ENCODE data around the gene GLIS1.

The GLIS1 gene

DNA sequence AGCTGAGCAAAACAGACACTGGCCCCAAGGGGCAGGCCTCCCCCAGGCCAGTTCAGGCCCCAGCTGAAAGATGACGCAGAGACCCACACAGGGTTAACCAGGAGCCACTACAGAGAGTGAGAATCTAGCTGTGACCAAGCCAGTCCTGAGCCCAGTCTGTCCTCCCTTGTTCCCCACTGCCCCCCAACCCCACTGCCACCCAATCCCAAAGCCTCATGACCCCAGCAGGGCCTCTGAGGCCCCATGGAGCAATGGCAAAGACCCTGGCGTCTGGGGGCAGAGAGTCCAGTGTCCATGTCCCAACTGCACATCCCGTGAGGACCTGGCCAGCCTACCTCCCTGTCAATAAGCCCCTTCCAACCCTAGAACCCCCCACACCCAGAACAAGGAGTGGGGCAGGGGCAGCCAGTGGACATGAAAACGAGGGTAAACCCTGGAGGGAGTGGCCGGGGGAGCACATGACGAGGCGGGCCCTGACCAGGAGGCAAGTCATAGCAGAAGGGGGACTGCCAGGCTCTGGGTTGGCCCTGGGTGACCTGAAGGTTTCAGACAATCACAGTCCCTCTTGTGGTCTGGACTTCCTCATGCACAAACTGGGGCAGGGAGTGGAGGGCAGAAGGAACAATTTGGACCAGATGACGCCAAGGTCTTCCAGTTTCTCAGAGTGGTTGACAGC is 100.5 kb downstream of the GLIS1 start:
- no peak for DNase-seq (ENCODE audit: low read depth, low spot score)

DNA sequence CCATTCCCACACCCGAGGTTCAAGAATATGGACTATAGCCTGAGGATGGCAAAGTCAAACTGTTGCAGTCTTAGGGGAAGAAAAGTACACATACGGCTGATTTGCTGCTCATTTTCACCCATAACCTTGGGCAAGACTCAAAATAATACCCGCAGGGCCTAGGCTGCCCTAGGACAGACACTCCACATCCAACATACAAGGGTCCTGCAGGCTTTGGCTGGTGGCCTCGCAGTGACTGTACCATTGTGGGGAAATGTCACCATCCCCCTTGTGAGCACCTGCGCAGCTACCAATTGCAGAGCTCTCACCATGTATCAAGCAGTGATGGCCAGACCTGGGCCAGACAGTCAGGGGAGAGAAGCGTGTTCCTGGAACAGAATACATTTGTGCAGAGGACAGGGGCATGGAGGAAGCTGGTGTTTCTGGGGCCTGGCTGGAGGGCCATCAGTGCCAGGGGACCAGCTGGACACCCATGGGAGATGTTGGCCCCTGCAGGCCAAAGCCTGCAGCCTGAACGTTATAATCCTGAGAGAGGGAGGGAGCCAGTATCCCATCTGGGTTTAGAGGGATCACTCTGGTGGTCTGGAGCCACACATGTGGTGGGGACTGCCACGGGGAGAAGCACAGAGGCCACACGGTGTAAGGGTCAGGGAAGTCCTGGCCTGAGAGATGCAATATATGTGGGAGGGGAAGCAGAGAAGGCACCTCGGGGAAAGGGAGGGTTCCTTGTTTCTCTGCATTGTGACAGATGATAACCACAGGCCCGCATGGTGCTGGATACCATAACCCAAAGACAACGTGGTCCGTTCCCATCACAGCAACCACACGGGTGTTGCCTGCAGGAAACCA is 101.2 kb downstream of the GLIS1 start:
- no peak for DNase-seq (ENCODE audit: low read depth, low spot score)

GRCh38 chr1:53636621-53637171 is 102.3 kb downstream of the GLIS1 start:
- DNase-seq (ENCODE audit: low read depth, low spot score): no peak

- DNase-seq (ENCODE audit: low read depth, low spot score): no peak
Observed at GRCh38 chr1:53634571-53634979, 104.4 kb downstream of the GLIS1 start.

- no peak for DNase-seq (ENCODE audit: low read depth, low spot score)
Observed at GRCh38 chr1:53633073-53633704, 105.8 kb downstream of the GLIS1 start.

- no peak for DNase-seq (ENCODE audit: low read depth, low spot score)
Observed at GRCh38 chr1:53631622-53632310, 107.2 kb downstream of the GLIS1 start.

DNA sequence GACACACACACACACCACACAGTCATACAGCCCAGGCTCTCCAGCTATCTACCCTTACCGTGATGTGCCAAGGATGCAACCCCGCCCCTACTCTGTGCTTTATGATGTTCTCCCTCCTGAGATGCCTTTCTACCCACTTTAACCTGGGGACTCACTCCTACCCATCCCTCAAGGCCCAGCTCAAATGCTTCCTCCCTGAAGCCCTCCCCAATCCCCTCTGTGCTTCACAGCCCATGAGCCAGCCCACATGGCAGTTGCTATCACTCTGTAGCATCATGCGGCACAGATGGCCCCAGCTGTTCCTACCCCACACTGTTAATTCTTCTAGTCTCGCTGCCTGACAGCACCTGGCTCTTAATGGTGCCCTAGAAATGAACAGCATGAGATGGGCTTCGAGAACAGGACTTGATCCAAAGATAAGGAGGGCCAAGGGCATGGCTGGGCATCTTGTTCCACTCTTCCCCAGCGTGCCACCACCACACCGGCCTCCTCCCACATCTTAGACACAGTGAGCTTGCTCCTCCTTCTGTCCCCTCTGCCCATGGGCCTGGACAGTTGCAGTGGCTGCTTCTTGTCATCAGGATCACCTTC is 109.8 kb downstream of the GLIS1 start:
- DNase-seq (ENCODE audit: low read depth, low spot score): no peak

DNA sequence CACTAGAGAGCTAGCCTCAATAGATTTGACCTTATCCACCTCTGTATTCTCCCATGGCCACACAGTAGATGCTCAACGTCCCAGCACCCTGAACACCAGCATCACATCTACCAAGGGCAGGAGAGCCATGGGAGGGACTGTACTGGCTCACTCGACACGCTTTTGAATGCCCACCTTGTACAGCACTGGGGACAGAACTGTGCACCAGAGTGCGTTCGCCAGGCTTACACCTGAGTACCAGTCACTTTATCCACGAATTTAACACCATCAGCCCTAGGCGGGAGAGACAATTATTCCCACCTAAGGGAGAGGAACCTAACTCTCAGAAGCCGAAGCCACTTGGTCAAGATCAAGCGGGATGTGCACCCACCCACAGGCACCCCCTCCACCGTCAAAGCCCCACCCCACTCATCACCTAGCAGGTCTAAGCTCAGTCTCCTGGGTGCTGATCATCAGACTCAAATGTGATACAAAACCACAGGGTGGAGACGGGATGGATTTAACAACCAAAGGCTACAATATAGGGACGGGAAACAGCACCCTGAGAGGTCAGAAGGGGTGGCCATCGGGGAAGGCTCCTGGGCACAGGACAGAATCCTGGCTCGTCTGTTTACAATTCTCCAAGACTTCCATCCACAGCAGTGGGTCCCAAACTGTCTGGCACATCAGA is 110.5 kb downstream of the GLIS1 start:
- DNase-seq (ENCODE audit: low read depth, low spot score): no peak

DNA sequence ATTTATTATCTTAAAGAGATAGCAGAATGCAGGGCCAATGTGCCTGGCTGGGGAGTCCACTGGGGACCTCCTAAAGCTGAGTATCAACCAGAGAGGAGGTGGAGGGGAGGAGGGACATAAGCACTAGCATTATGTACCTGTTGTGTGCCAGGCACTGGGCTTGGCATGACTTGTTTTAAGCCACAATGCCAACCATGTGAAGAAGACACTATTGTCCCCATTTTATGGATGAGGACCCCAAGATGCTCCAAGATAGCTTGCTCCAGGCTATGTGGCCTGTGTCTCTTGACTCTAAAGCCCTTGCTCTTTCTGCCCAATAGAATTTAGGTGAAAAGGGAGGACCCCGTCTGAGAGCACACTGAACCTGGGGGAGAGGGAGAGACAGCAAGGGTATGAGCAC is 111.3 kb downstream of the GLIS1 start:
- no peak for DNase-seq (ENCODE audit: low read depth, low spot score)

DNA sequence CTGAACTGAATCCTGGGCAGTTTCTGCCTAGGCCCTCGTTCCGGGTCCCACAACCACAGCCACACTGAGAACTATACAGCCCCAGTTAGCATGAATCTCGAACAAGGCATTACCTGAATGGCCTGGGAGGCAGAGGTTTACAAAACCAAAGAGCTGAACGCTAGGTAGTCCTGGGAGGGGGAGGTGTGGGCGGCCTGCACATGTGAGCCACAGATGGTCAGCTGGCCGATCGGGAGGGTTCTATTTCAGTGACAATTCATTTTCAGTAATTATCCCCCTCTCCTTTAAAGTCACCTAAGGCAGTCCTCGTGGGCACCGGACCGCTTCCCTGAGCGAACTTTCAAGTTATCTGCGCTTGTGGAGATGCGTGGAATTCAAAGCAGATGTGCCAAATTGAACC is 111.9 kb downstream of the GLIS1 start:
- no peak for DNase-seq (ENCODE audit: low read depth, low spot score)

DNA sequence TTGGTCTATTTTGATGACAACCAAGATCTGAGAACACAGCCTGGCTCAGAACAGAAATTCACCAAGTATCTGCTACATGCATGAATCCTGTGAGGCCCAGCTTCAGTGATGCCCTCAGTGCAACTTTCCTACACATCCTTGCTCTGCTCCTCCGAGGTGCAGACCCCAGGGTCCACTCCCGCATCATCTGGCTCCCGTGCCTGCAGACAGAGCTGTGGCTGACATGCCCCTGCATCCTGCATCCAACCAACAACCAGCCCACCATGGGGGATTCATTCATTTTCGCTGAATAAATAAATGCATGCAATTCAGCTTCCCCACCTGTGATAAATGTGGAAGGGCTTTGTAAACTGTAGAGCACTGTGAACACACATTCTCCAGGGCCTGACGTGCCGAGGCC is 112.3 kb downstream of the GLIS1 start:
- DNase-seq (ENCODE audit: low read depth, low spot score): no peak

GRCh38 chr1:53625766-53626520 is 113.0 kb downstream of the GLIS1 start:
- no peak for DNase-seq (ENCODE audit: low read depth, low spot score)

DNA sequence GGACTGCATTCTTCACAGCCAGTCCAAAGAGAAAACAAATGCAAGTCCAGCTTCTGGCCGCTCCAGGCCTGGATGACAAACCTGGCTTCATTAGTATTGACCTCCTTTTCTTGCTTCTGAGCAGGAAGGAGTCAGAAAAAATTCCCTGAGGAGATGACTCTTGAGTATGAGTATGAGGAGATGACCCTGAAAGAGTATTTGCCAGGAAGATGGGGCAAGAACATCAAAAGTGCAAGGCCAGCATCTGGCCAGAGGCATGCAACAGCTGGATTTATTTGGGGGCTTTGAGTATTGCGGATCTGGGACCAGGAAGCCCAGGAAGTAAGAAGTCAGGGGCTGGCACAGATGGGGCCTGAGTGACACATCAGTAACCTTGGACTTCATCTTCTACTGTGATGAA is 113.9 kb downstream of the GLIS1 start:
- DNase-seq (ENCODE audit: low read depth, low spot score): no peak

DNA sequence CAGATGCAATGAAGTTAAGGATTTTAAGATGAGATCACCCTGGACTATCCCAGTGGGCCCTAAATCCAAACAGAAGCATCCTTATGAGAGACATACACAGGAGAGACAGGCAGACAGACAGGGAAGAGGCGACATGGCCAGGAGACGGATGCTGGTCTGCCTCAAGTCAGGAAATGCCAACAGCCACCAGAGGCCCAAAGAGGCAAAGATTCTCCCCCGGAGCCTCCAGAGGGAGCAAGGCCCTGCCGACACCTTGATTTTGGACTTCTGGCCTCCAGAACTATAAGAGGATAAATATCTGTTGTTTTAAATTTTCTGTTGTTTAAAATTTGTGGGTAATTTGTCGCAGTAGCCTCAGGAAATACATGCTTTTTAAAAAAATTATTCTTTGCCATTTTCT is 116.4 kb downstream of the GLIS1 start:
- DNase-seq (ENCODE audit: low read depth, low spot score): no peak

GRCh38 chr1:53621144-53621543 is 117.8 kb downstream of the GLIS1 start:
- DNase-seq (ENCODE audit: low read depth, low spot score): no peak

DNA sequence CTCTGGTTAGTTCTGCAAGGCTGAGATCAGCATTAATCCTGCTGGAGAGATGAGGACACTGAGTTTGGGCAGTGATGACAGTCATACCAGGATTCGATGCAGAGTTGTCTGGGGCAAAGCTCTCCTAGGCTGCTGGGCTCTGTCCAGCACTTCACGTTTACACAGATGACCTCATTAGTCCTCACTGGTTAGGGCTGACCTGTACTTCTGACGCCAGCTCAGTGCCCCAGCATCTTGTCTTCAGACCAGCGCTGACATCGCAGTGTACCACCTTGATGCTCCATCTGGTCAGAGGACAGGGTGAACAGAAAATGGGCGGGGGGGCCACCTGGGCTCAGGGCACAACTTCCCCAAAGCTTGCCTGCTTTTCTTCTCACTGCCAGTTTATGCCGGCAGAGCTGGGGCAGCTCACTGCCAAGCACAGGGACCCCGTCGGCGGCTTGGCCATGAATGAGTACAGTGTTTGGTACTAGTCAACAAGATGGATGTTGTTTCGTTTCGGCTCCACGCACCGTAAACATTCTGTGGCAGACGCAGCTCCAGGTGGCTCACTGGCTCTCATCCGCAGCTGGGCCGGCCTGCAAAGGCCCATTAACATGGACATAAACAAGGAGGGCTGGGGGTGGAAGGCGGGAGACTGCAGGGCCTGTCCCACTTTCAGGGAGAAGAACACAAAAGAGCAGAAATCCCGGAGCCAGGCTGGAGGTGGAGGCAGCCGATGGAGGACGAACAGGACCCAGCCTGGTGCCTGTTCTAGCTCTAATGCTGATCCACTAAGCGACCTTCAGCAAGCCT is 118.7 kb downstream of the GLIS1 start:
- DNase-seq (ENCODE audit: low read depth, low spot score): no peak

DNA sequence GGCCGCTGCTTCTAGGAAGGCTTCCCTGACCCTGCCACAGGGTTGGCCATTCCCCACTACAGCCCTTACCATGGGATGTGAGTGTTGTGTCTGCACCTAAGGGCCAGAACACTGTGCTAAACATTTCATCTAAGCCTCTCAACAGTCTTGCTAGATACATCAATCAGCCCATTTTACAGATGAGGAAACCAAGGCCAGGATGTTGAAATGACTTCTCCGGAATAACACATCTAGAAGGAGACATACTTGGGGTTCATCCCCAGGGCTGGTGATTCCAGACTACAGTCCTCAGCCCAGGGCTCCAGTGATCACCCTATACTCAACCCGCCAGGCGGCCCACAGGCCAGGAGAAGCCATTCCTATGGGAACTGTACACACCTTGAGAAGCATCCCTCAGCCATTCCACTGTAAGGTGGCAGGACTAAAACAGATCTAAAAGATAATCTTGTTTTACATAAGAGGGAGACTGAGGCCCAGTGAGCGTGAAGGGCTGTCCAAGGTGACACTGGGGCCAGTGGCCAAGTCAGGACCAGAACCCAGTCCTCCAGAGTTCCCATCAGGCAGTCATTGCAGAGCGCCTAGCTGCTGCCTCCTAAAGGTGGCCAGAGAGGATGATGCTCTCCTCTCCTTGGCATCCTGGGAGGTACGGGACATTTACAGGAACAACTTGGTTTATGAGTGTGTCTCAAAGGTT is 119.5 kb downstream of the GLIS1 start:
- no peak for DNase-seq (ENCODE audit: low read depth, low spot score)

DNA sequence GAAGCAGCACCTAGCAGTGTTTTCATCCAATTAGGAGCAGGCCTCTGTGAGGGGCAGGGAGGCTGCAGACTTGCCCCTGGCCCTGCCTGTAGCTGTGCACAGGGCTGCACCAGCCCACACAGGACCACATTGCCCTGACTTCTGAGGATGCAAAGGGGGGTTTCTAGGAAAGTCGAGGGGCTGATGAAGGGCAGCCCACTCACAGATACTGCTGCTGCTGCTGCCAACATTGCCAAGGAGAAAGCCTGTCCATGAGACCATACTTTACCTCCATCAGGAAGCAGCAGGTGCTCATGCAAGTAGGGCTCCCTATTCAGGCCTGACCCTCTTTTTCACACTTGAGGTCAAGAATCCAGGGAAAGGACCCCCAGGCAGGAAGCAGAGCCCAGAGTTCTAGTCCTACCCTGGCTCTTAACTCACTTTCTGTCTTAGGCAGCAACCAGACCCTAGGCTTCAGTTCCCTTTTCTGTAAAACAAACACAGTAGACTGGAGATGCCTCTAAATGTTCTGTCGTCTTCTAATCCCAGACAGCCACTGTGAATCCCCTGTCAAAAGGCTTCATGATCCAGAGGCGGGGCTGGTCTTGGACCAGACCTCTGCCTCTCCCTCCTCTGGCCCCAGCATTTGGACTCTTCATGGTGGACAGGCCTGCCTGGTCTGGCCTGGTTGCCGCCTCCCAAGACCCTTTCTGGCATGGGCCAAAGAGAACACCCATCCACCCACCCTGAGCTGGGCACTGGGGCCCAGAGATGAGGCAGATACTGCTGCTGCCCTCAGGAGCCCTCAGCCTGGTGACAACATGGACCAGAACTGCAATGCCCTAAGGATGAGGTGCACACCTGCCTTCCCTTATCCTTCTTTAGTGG is 120.2 kb downstream of the GLIS1 start:
- no peak for DNase-seq (ENCODE audit: low read depth, low spot score)

Measured in activated CD4-positive, CD25-positive, alpha-beta regulatory T cell treated with anti-CD3 and anti-CD28 coated beads, Interleukin-2, amount 50 U/mL, for 16 hours (primary cell).